SK-N-MC (cell line): ENCODE results near the gene SVOPL.

Source experiments
- EZH2 ChIP-seq: fragments of 200-600 bp; sonication (generic); IDR thresholded peaks from one replicate; pipeline ENCODE4 v1.6.1; 2017; ENCODE audit warnings: antibody characterized with exemption
- POLR2AphosphoS5 ChIP-seq: IDR thresholded peaks from 2 replicates; pipeline ENCODE4 v1.6.1; 2012; ENCODE audit warnings: mild to moderate bottlenecking, low read depth, low read length, borderline replicate concordance

DNA sequence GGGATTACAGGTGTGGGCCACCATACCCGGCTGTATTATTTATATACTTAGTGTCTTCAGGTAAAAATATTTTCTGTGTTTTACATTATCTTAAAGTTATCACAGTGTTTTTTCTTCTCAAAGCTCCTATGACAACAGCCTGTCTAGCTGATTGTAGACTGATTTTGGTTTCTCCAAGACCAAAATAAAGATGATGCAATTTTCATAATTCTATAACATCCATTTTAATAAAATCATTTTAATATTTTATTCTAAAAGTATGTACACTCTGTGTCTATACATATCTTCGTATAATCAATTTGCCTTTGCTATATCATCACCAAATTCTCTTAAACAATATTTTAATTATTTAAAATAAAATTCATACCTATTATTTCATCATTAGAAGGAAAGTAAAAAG lies 132.5 kb downstream of the SVOPL start:
- TF ChIP-seq EZH2 (no peak), POLR2AphosphoS5 (no peak)
